Activated CD4-positive, CD25-positive, alpha-beta regulatory T cell treated with anti-CD3 and anti-CD28 coated beads, Interleukin-2, amount 50 U/mL, for 16 hours (primary cell): ENCODE results near the gene TDRD7.

Experiments
- DNase-seq: peaks from one replicate; pipeline ENCODE4 v3.0.0-alpha.2; 2020; ENCODE audit warnings: low read depth, low spot score

The TDRD7 gene, protein sequence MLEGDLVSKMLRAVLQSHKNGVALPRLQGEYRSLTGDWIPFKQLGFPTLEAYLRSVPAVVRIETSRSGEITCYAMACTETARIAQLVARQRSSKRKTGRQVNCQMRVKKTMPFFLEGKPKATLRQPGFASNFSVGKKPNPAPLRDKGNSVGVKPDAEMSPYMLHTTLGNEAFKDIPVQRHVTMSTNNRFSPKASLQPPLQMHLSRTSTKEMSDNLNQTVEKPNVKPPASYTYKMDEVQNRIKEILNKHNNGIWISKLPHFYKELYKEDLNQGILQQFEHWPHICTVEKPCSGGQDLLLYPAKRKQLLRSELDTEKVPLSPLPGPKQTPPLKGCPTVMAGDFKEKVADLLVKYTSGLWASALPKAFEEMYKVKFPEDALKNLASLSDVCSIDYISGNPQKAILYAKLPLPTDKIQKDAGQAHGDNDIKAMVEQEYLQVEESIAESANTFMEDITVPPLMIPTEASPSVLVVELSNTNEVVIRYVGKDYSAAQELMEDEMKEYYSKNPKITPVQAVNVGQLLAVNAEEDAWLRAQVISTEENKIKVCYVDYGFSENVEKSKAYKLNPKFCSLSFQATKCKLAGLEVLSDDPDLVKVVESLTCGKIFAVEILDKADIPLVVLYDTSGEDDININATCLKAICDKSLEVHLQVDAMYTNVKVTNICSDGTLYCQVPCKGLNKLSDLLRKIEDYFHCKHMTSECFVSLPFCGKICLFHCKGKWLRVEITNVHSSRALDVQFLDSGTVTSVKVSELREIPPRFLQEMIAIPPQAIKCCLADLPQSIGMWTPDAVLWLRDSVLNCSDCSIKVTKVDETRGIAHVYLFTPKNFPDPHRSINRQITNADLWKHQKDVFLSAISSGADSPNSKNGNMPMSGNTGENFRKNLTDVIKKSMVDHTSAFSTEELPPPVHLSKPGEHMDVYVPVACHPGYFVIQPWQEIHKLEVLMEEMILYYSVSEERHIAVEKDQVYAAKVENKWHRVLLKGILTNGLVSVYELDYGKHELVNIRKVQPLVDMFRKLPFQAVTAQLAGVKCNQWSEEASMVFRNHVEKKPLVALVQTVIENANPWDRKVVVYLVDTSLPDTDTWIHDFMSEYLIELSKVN

GRCh38 chr9:97411789-97412625 lies at the start of gene TDRD7:
Gene TDRD7 (plus strand): TSS chr9:97412096. CDS start chr9:97428466, 16,370 bp downstream.
- DNase-seq = peak; percentile 81

GRCh38 chr9:97362777-97363545 lies 48.9 kb upstream of the TDRD7 start:
- DNase-seq = no peak

DNA sequence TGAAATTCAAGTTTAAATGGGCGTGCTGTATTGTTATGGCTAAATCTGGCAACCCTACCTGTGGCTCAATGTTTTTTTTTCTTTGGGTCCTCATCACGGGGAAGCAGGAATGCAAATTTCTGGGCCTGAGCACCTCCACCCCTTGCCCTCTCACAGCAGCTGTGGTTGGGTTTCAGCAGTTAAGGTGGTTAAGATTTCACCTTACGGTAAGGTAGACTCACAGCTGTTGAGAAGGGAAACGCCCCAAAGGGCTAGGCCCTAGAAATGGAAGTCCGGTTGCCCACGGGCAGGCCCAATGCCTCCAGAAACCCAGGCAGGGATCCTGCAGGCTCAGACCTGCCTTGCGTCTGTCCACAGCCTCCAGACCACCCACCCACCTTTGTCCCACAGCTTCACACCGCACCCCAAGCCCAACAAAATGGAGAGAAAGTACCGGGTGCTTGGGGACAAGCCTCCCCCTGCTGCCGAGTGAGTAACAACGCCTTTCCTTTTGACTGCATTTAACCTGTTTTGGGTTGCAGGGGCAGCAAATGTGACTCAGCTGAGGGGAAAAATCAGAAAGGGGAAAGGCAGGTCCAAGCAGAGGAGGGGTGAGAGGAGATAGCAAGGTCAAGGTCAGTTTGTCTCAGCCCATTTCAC lies 48.1 kb upstream of the TDRD7 start:
- no peak for DNase-seq

GRCh38 chr9:97364769-97365490 lies 47.0 kb upstream of the TDRD7 start:
- no peak for DNase-seq

GRCh38 chr9:97365634-97366033 lies 46.3 kb upstream of the TDRD7 start:
- DNase-seq = no peak

GRCh38 chr9:97366476-97366875 lies 45.4 kb upstream of the TDRD7 start:
- no peak for DNase-seq

- DNase-seq = no peak
These were observed 45.0 kb upstream of the TDRD7 start for GRCh38 chr9:97366889-97367288.

GRCh38 chr9:97367729-97368128 lies 44.2 kb upstream of the TDRD7 start:
- DNase-seq = no peak

- no peak for DNase-seq
These were observed 42.9 kb upstream of the TDRD7 start for GRCh38 chr9:97368964-97369363.

GRCh38 chr9:97372580-97372979 lies 39.3 kb upstream of the TDRD7 start:
- no peak for DNase-seq

GRCh38 chr9:97373331-97373730 lies 38.6 kb upstream of the TDRD7 start:
- no peak for DNase-seq

- DNase-seq = no peak
These were observed 37.1 kb upstream of the TDRD7 start for GRCh38 chr9:97374811-97375210.

- DNase-seq = no peak
These were observed 35.0 kb upstream of the TDRD7 start for GRCh38 chr9:97376902-97377301.

GRCh38 chr9:97382099-97382718 lies 29.7 kb upstream of the TDRD7 start:
- no peak for DNase-seq

DNA sequence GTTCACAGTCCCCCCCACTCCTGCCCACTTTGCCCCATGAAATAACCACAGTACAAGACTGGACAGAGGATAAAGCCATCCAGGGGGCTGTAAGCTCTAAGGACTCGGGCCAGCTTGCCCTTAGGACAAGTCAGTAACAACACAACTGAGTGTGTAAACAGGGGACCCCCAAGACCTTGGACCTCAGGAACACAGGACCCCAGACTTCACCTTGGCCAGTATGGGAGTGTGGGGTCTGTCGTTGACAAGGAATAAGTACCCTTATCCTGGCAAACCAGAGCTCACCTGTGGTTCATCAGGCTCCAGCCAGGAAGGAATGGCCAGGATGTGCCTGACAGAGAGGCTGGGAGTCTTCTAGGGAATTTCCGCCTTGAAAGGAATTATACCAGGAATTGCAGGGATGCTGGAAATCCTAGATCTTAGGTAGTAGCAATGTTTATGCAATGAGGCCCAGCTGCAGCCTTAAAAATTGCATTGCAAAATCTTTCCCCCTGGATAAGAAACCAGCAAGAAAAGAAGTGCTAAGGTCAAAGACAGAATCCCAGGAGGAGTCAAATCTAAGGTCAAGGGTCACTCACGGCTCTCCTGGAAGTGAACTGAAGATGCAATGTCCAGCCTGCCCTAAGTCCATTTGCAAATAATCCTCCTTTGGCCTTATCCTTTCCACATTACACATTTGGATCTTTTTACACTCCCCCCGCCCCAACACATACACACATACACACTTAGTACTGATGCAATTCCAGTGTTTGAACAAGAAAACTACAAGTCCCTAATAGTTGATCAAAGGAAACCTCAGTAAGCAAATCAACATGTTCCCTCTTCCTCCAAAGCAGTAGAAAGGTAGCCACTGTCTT lies 27.3 kb upstream of the TDRD7 start:
- DNase-seq = no peak

DNA sequence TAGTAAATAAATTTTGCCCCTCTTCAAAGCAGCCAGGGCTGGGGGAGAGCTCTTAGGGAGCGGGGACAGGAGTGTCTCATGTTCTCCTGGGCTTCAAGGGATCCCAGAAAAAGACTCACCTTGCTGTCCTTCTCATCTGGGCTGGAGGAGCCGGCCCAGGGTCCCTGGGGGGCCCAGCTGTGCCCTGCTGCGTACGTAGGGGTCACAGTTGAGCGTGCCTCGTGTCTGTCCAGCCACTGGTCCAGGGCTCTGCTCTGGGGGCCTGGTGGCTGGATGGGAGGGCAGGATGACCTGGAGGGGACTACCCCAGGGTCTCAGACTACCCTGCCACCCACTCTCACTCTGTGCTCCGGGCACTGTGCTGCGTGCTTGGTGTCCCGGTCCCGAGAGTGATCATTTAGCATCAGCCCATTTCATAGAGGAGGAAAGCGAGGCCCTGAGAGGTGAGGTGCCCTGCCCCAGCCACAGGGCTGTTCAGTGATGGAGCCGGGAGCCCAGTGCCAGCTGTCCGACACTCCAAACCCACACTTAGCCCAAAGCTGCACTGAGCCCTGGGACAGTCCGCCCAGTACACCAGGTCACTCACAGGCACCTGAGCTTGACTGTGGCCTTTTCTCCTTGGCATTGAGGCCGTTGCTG lies 26.2 kb upstream of the TDRD7 start:
- no peak for DNase-seq

DNA sequence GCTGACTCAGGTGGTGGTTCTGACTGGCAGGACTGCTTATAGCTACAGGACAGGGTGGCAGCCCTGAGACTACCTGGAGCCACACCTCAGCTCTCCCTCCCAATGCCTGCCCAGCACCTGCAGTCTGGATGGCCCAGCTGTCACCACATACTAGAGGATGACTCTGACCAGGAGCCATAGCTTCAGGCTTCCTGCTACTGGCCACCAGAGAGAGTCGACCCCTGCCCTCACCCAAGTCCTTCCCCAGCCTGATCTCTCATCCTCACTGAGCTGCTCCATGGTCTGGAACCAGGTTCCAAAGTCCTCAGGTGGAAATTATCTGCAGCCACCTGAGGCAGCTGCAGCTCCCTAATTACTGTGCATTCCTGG lies 25.6 kb upstream of the TDRD7 start:
- DNase-seq = no peak
